Measurements from ENCODE around the gene GABRB2.

- no peak for TF ChIP-seq TSHZ2 (CRISPR knock-in tag; IDR thresholded peaks at IDR 0.05)
- TF ChIP-seq RARB (CRISPR knock-in tag; IDR thresholded peaks at IDR 0.05) = no peak
- TF ChIP-seq ZNF8 (CRISPR knock-in tag; IDR thresholded peaks at IDR 0.05) = no peak
- TF ChIP-seq ZNF565 (CRISPR knock-in tag; conservative IDR thresholded peaks at IDR 0.05; ENCODE audit: low read depth) = no peak
Measured at GRCh38 chr5:161566081-161566480, 19.6 kb upstream of the GABRB2 start.
